Psoas muscle (tissue), 8 donors: ENCODE data around the gene TMEM53. TPM values are rescaled to one million over a fixed set of nuclear protein-coding genes. Genes with fewer than 3 reads are reported as not detected.

Source experiments
- ATAC-seq, 4 donors: fragments of 200-7000 bp; cut with Tn5 transposase; one replicate each; pipeline ENCODE4 v1.9.1; 2020; ENCODE audit warnings: moderate library complexity in 3 of 4, mild to moderate bottlenecking in 2 of 4
- DNase-seq, 2 donors: peaks; one replicate each; pipeline ENCODE4 v3.0.0-alpha.2; 2020
- H3K27ac ChIP-seq: fragments of 200-600 bp; one replicate; pipeline ENCODE4 v1.8.0; 2022
- H3K27me3 ChIP-seq, 3 donors: fragments of 200-600 bp in 1 of 3; one replicate each; pipeline versions ENCODE4 v1.6.1 to v1.8.0; 2013 to 2022; ENCODE audit warnings: low read length in 2 of 3, mild to moderate bottlenecking in 2 of 3, moderate library complexity in 1 of 3; ENCODE audit not compliant: insufficient read depth in 3 of 3
- H3K36me3 ChIP-seq, 2 donors: fragments of 200-600 bp in 1 of 2; one replicate each; pipeline versions ENCODE4 v1.6.1 to v1.8.0; 2013 to 2022; ENCODE audit warnings: low read depth in 1 of 2, mild to moderate bottlenecking in 1 of 2, moderate library complexity in 1 of 2; ENCODE audit not compliant: insufficient read depth in 1 of 2
- H3K4me1 ChIP-seq: fragments of 200-600 bp; one replicate; pipeline ENCODE4 v1.8.0; 2022
- H3K4me3 ChIP-seq: fragments of 200-600 bp; one replicate; pipeline ENCODE4 v1.8.0; 2022; ENCODE audit warnings: mild to moderate bottlenecking
- H3K9me3 ChIP-seq: fragments of 200-600 bp; one replicate; pipeline ENCODE4 v1.8.0; 2022
- CTCF ChIP-seq: fragments of 200-600 bp; IDR thresholded peaks from one replicate; pipeline ENCODE4 v1.8.0; 2022; ENCODE audit warnings: antibody characterized with exemption
- WGBS, 3 donors: extraction: QIAGEN DNeasy Blood & Tissue Kit; methylation state at CpG; one replicate each; pipeline versions ENCODE4 v1.1.6 to v1.1.7; 2013; 5-methylcytosine and 5-hydroxymethylcytosine counted together
- intact Hi-C, 2 donors: fragments of 100-400 bp; cut with DNase I; formaldehyde crosslinking; loops; one replicate each; pipeline versions ENCODE4 v1.11.0 to v1.14.2; 2022
- polyA plus RNA-seq, 3 donors: library from polyadenylated mRNA; stranded (reverse); fragments of 200-250 nt; gene quantifications; one replicate each; pipeline ENCODE4 v1.2.3, GENCODE V29; 2013
- total RNA-seq, 4 donors: library from RNA; stranded (reverse); fragmentation: NEBNext Ultra II Directional in 2 of 4; extraction: Animal tissue kit (Norgen Biotek cat#: 25700) in 2 of 4; gene quantifications; one replicate each; pipeline versions ENCODE4 v1.2.1 to v1.2.4, GENCODE V29; 2021 to 2023
- donor health status: healthy with polysubstance abuse.
- donor health status: DM: no; HTN: no; CAD: no; lungs with moderate emphysema.
- donor health status: Bipolar disorder and iron deficiency.
- donor health status: healthy.
- donor health status: DM: yes; HTN: yes; CAD: no.
- donor health status: DM: no; HTN: no; CAD: no.
- donor health status: DM: no; HTN: no; CAD: no.
- donor health status: DM: yes; HTN: yes; CAD: no.

The TMEM53 gene
- total and polyA plus RNA-seq, 7 donors, result 2.4 to 7.7 (median 6.2) TPM

GRCh38 chr1:44647896-44648295 is 26.4 kb downstream of the TMEM53 start:
- Histone ChIP-seq H3K36me3 (peaks cover 9 to 73% of the 10 kb centered on the region in 2 donors), H3K27ac (no peak overlapping the region), H3K9me3 (no peaks in the 10 kb centered on the region), H3K27me3 (no peaks in the 10 kb centered on the region), H3K4me3 (no peak overlapping the region), H3K4me1 (peaks cover 47% of the 10 kb centered on the region)
- intact Hi-C loops, result no loop called here
- DNase-seq, result peak in 1 of 2 donors; percentile 36
- WGBS, 3 donors, result 69 to 85% (median 70%) methylated on average over 2 of the region's 2 CpGs
- no peak for TF ChIP-seq CTCF
- ATAC-seq, result no peak

- H3K4me1 ChIP-seq, result peaks cover 61% of the 10 kb centered on the region
- intact Hi-C loops, result no loop called here
- peaks cover 9 to 78% of the 10 kb centered on the region in 2 donors for H3K36me3 ChIP-seq
- peak; percentile 75 to 80 (median 76) for ATAC-seq
- H3K9me3 ChIP-seq, result no peaks in the 10 kb centered on the region
- no peak for TF ChIP-seq CTCF
- peak overlapping the region; percentile 41 for H3K4me3 ChIP-seq
- no peaks in the 10 kb centered on the region for H3K27me3 ChIP-seq
- WGBS, 3 donors, result 40 to 51% (median 50%) methylated on average over 28 of the region's 28 CpGs
- peak overlapping the region; percentile 93 for H3K27ac ChIP-seq
- DNase-seq, result peak; percentile 65 to 72
These were observed 27.8 kb downstream of the TMEM53 start for GRCh38 chr1:44646261-44647110.

GRCh38 chr1:44645476-44646244 is 28.6 kb downstream of the TMEM53 start:
- Histone ChIP-seq H3K27me3 (no peaks in the 10 kb centered on the region), H3K4me3 (peak overlapping the region; percentile 41), H3K36me3 (peaks cover 9 to 78% of the 10 kb centered on the region in 2 donors), H3K9me3 (no peaks in the 10 kb centered on the region), H3K27ac (peak overlapping the region; percentile 93), H3K4me1 (peaks cover 68% of the 10 kb centered on the region)
- TF ChIP-seq CTCF, result no peak
- DNase-seq (peak; percentile 82 to 89), ATAC-seq (peak; percentile 86 to 91 (median 87))
- 25 to 32% (median 29%) methylated on average over 18 of the region's 18 CpGs for WGBS, 3 donors
- intact Hi-C loops, result no loop called here

- DNase-seq, result peak in 1 of 2 donors; percentile 40
- Histone ChIP-seq H3K4me1 (peaks cover 74% of the 10 kb centered on the region), H3K9me3 (no peaks in the 10 kb centered on the region), H3K36me3 (peaks cover 9 to 73% of the 10 kb centered on the region in 2 donors), H3K27me3 (no peaks in the 10 kb centered on the region), H3K4me3 (no peak overlapping the region), H3K27ac (peak overlapping the region; percentile 93)
- WGBS, 3 donors, result 53 to 75% (median 66%) methylated on average over 7 of the region's 7 CpGs
- TF ChIP-seq CTCF, result no peak
- ATAC-seq, result no peak
- intact Hi-C loops, result no loop called here
These were observed 29.5 kb downstream of the TMEM53 start for GRCh38 chr1:44644806-44645205.
